Measurements from ENCODE around the gene HGFAC. TPM values are rescaled to one million over a fixed set of nuclear protein-coding genes. Genes with fewer than 3 reads are reported as not detected.

HGFAC gene
- total RNA-seq, 1 donor, result not detected

DNA sequence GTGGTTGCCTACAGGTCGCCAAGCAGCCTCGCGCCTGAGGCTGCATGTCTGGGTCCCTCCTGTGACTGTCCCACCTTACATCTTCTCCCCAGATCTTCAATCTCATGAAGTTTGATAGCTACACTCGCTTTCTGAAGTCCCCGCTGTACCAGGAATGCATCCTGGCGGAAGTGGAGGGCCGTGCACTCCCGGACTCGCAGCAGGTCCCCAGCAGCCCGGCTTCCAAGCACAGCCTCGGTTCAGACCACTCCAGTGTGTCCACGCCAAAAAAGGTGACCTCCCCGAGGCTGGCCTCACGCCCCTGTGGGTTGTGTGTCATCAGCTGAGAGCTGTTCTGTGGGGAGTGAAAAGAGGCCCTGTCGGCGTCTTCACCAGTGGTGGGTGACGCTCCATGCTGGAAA lies 24.9 kb upstream of the HGFAC start:
- peaks cover 6% of the 10 kb centered on the region for H3K4me1 ChIP-seq (ENCODE audit: insufficient read depth, low read length)
- no peaks in the 10 kb centered on the region for H3K9me3 ChIP-seq (ENCODE audit: low read depth, low read length)
- no peak overlapping the region for H3K4me3 ChIP-seq (ENCODE audit: low read length)
- H3K27me3 ChIP-seq (ENCODE audit: insufficient read depth, low read length), result no peaks in the 10 kb centered on the region

- Histone ChIP-seq H3K4me3 (ENCODE audit: low read length) (no peak overlapping the region), H3K27me3 (ENCODE audit: insufficient read depth, low read length) (no peaks in the 10 kb centered on the region), H3K4me1 (ENCODE audit: insufficient read depth, low read length) (peaks cover 6% of the 10 kb centered on the region), H3K9me3 (ENCODE audit: low read depth, low read length) (no peaks in the 10 kb centered on the region)
Observed at GRCh38 chr4:3417448-3417847, 24.3 kb upstream of the HGFAC start.

DNA sequence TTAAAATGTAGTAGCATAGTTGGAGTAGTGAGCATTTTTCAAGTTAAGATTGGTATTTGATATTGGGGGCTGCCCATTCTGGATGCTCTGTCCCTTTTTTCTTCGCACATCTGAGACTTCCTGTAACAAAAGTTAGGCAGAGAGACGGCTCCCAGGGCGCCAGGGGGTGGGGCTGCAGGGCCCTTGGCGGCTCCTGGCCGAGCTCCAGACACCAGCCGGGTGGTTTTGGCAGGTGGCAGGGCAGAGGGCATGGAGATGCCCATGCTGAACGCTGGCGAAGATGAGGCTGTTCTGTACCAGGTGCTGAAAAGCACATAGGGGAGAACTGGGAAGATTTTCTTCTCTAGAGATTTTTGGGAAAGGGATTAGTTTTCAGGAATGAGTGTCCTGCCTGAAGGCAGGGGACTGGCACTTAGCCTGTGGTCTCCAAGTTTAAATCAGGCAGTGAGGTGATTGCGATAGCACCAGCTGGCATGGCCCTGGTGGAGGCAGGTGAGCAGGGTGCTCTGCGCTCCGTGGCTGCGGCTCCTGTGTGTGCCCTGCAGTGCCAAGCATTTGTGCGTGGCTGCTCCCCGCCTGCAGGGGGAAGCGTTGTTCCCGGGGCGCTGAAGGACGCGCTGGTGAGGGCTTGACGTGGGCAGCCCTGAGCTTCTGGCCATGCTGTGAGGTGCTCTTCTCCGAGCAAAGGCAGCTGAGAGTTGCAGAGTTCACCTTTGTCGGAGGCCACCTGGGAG lies 23.6 kb upstream of the HGFAC start:
- Histone ChIP-seq H3K27me3 (ENCODE audit: insufficient read depth, low read length) (no peaks in the 10 kb centered on the region), H3K4me3 (ENCODE audit: low read length) (no peak overlapping the region), H3K4me1 (ENCODE audit: insufficient read depth, low read length) (peaks cover 6% of the 10 kb centered on the region), H3K9me3 (ENCODE audit: low read depth, low read length) (no peaks in the 10 kb centered on the region)

- Histone ChIP-seq H3K9me3 (ENCODE audit: low read depth, low read length) (no peaks in the 10 kb centered on the region), H3K4me1 (ENCODE audit: insufficient read depth, low read length) (no peaks in the 10 kb centered on the region), H3K4me3 (ENCODE audit: low read length) (no peak overlapping the region), H3K27me3 (ENCODE audit: insufficient read depth, low read length) (no peaks in the 10 kb centered on the region)
Observed at GRCh38 chr4:3419836-3420605, 21.7 kb upstream of the HGFAC start.

DNA sequence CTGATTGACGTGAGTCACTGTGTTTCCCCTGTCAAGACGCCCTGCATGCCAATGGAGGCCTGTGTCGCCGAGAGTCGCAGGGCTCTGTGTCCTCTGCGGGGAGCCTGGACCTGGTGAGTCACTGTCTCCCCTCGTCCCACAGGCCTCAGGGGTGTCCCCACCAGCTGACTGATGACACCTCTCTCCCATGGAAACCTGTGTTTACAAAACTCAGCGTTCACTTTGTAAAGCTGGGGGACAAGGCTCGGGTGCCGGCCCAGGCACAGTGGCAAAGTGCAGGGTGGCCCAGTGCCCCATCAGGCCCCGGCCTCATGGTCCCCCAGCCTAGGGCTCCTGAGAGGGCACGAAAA lies 21.2 kb upstream of the HGFAC start:
- H3K4me1 ChIP-seq (ENCODE audit: insufficient read depth, low read length), result no peaks in the 10 kb centered on the region

GRCh38 chr4:3420956-3421355 lies 20.8 kb upstream of the HGFAC start:
- Histone ChIP-seq H3K9me3 (ENCODE audit: low read depth, low read length) (no peaks in the 10 kb centered on the region), H3K4me1 (ENCODE audit: insufficient read depth, low read length) (no peaks in the 10 kb centered on the region), H3K4me3 (ENCODE audit: low read length) (no peak overlapping the region), H3K27me3 (ENCODE audit: insufficient read depth, low read length) (no peaks in the 10 kb centered on the region)

More for the DNA sequence above, 21.2 kb upstream of the HGFAC start:
- Histone ChIP-seq H3K4me3 (ENCODE audit: low read length) (no peak overlapping the region), H3K27me3 (ENCODE audit: insufficient read depth, low read length) (no peaks in the 10 kb centered on the region), H3K9me3 (ENCODE audit: low read depth, low read length) (no peaks in the 10 kb centered on the region)

DNA sequence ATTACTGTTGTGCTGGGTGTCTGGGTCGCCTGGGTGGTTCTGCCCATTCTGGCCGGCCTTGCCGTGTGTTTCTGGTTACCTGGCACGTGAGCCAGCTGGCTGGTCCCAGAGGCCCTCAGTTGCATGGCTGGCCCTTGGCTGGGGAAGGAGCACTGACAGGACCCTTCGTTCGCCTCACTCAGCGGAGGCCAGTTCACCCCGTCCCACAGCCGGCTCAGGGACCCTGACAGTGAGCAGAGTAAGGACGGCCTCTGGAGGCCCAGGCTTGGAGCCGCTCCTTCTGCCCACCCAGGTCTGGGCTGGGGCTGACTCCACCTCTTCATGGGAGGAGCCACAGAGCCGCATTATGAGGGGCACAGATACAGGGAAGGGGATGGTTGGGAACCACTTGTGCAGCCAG lies 20.3 kb upstream of the HGFAC start:
- Histone ChIP-seq H3K27me3 (ENCODE audit: insufficient read depth, low read length) (no peaks in the 10 kb centered on the region), H3K4me3 (ENCODE audit: low read length) (no peak overlapping the region), H3K4me1 (ENCODE audit: insufficient read depth, low read length) (no peaks in the 10 kb centered on the region), H3K9me3 (ENCODE audit: low read depth, low read length) (no peaks in the 10 kb centered on the region)

DNA sequence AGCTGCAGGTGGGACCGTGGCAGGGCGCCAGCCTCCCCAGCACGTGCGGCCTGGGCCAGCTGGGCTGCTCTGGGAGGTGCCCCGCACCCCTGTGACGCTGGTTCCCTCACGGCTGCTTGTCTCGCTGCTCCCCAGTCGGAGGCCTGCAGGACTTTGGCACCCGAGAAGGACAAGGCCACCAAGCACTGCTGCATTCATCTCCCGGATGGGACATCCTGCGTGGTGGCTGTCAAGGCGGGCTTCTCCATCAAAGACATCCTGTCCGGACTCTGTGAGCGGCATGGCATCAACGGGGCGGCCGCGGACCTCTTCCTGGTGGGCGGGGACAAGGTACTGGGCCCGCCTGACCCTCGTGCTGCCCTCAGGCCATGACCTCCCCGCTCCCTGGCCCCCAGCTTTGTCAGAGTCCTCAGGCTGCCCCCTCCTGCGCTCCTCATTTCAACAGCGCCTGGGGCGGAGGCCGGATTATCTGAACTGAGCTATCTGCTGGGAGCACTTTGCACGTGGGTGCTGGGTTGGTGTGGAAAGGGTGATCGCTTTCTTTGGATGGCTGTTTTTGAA lies 19.4 kb upstream of the HGFAC start:
- H3K9me3 ChIP-seq (ENCODE audit: low read depth, low read length), result no peaks in the 10 kb centered on the region
- H3K4me3 ChIP-seq (ENCODE audit: low read length), result no peak overlapping the region
- H3K27me3 ChIP-seq (ENCODE audit: insufficient read depth, low read length), result no peaks in the 10 kb centered on the region
- H3K4me1 ChIP-seq (ENCODE audit: insufficient read depth, low read length), result no peaks in the 10 kb centered on the region

- H3K9me3 ChIP-seq (ENCODE audit: low read depth, low read length), result no peaks in the 10 kb centered on the region
- no peaks in the 10 kb centered on the region for H3K4me1 ChIP-seq (ENCODE audit: insufficient read depth, low read length)
- H3K4me3 ChIP-seq (ENCODE audit: low read length), result no peak overlapping the region
- no peaks in the 10 kb centered on the region for H3K27me3 ChIP-seq (ENCODE audit: insufficient read depth, low read length)
Observed at GRCh38 chr4:3422808-3423297, 18.9 kb upstream of the HGFAC start.

GRCh38 chr4:3423406-3423805 lies 18.4 kb upstream of the HGFAC start:
- Histone ChIP-seq H3K4me3 (ENCODE audit: low read length) (no peak overlapping the region), H3K9me3 (ENCODE audit: low read depth, low read length) (no peaks in the 10 kb centered on the region), H3K27me3 (ENCODE audit: insufficient read depth, low read length) (no peaks in the 10 kb centered on the region), H3K4me1 (ENCODE audit: insufficient read depth, low read length) (no peaks in the 10 kb centered on the region)

DNA sequence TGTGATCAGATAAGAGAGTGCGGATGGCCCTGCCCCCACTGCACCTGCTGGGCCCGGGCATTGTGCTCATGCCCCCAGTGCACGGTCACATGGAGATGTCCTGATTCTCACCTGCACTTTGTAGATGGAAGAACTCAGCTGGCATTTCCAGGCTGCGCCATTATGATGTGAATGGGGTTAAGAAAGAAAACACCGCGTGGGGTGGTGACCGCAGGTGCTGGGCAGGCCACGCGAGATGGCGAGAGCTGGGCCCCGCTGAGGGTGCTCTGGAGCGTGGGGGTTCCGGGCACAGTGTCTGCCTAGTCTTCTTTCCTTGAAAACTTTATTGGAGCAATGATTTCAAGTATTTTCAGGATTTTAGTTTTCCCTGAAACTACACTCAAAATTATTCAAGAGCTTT lies 17.8 kb upstream of the HGFAC start:
- Histone ChIP-seq H3K4me3 (ENCODE audit: low read length) (no peak overlapping the region), H3K4me1 (ENCODE audit: insufficient read depth, low read length) (no peaks in the 10 kb centered on the region), H3K27me3 (ENCODE audit: insufficient read depth, low read length) (no peaks in the 10 kb centered on the region), H3K9me3 (ENCODE audit: low read depth, low read length) (no peaks in the 10 kb centered on the region)

DNA sequence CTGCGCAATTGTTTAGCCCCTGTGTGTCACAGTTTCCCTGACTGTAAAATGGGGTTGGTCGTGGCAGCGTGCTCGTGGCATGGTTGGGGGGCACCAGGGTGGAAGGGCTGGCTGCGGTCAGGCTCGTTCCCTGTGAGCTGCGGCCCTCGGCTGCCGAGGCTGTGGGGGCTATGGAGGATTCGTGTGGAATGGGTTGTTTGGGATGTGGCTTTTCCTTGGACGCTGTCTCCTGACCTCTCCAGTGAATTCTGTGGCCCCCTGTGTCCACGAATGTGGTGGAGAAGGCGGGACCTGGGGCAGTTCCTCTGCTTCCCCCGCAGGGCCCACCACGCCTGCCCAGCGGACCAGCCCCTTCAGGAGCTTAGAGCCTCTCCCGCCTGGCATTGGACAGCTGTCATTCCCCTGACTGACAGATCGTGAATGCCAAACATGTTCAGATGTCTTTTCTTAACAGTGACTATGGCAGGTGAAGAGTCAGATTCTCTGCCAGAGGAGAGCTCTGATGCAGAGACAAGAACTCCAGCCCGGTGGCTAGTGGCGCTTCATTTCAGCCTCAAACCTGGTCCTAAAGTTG lies 17.2 kb upstream of the HGFAC start:
- no peak overlapping the region for H3K4me3 ChIP-seq (ENCODE audit: low read length)
- no peaks in the 10 kb centered on the region for H3K9me3 ChIP-seq (ENCODE audit: low read depth, low read length)
- H3K27me3 ChIP-seq (ENCODE audit: insufficient read depth, low read length), result no peaks in the 10 kb centered on the region
- no peaks in the 10 kb centered on the region for H3K4me1 ChIP-seq (ENCODE audit: insufficient read depth, low read length)

DNA sequence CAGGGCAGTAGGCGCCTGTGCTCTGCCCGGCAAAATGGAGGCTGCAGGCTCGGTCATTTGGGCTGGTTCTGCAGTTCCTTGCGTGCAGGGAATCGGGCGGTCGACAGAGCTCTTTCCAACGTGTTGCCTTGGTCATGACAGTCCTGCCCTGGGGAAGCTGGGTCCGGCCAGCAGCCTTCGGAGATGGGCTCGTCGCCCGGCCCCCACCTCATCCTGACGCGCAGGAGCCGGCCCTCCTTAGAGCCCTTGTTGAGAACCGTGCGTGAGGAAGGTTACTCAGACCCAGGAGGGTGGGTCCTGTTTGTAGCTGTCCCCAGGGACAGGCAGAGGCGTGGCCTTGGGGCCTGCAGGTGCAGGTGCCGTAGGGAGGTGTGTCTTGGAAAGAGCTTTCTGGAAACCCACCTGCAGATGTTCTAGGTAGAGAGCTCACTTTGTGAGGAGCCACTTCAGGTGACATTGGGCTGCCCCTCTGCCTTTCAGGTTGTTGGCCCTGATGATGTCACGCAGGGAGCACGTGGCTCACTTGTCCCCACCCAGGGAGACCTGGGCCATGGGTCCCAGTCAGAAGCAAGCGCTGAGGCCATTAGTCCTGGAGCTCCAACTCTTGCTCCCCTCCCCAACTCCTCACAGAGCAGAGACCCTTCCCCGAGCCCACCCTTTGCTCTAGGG lies 15.2 kb upstream of the HGFAC start:
- Histone ChIP-seq H3K4me3 (ENCODE audit: low read length) (no peak overlapping the region), H3K27me3 (ENCODE audit: insufficient read depth, low read length) (no peaks in the 10 kb centered on the region), H3K9me3 (ENCODE audit: low read depth, low read length) (no peaks in the 10 kb centered on the region), H3K4me1 (ENCODE audit: insufficient read depth, low read length) (no peaks in the 10 kb centered on the region)

DNA sequence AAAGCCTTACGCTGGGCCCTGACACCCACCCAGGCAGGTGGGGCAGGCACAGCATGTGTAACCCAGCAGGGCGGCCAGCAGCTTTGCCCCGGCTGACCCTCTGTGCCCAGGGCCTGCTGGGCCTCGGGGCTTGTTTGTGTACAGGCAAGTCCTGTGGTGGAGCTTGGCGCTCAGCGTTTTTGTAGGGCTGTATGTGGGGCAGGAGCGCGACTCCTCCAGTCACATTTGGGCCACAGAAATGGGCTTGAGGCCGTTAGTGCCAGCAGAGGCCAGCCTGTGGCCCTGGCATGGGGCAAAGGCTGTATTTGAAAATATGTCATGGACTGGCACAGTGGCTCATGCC lies 14.7 kb upstream of the HGFAC start:
- Histone ChIP-seq H3K9me3 (ENCODE audit: low read depth, low read length) (no peaks in the 10 kb centered on the region), H3K4me3 (ENCODE audit: low read length) (no peak overlapping the region), H3K27me3 (ENCODE audit: insufficient read depth, low read length) (no peaks in the 10 kb centered on the region), H3K4me1 (ENCODE audit: insufficient read depth, low read length) (no peaks in the 10 kb centered on the region)

All from mononuclear cell (primary cell).